Nephron progenitor cell (in vitro differentiated cells): ENCODE results near the gene TLR4.

ENCODE experiments used
- DNase-seq: peaks from one replicate; pipeline ENCODE4 v3.0.0; 2021
- H3K27ac Mint-ChIP-seq: 2 replicates; pipeline ENCODE4 v1.8.0; 2021; ENCODE audit warnings: mild to moderate bottlenecking, moderate library complexity, mixed read lengths
- H3K27me3 Mint-ChIP-seq: 2 replicates; pipeline ENCODE4 v1.8.0; 2021; ENCODE audit warnings: mild to moderate bottlenecking, low read depth, mixed read lengths; ENCODE audit not compliant: poor library complexity
- H3K36me3 Mint-ChIP-seq: 2 replicates; pipeline ENCODE4 v1.8.0; 2021; ENCODE audit warnings: low read depth, mixed read lengths
- H3K4me1 Mint-ChIP-seq: 2 replicates; pipeline ENCODE4 v1.8.0; 2021; ENCODE audit warnings: mixed read lengths
- H3K4me3 Mint-ChIP-seq: 2 replicates; pipeline ENCODE4 v1.8.0; 2021; ENCODE audit warnings: mild to moderate bottlenecking, moderate library complexity, mixed read lengths
- H3K9me3 Mint-ChIP-seq: 2 replicates; pipeline ENCODE4 v1.8.0; 2021; ENCODE audit warnings: mild to moderate bottlenecking, moderate library complexity, mixed read lengths
- TF ChIP-seq, protein P1 (sequence below): fragments of 200-600 bp; sonication (generic); IDR thresholded peaks from 2 replicates; pipeline ENCODE4 v1.5.0; 2021; ENCODE audit warnings: antibody characterized with exemption

TLR4 gene

DNA sequence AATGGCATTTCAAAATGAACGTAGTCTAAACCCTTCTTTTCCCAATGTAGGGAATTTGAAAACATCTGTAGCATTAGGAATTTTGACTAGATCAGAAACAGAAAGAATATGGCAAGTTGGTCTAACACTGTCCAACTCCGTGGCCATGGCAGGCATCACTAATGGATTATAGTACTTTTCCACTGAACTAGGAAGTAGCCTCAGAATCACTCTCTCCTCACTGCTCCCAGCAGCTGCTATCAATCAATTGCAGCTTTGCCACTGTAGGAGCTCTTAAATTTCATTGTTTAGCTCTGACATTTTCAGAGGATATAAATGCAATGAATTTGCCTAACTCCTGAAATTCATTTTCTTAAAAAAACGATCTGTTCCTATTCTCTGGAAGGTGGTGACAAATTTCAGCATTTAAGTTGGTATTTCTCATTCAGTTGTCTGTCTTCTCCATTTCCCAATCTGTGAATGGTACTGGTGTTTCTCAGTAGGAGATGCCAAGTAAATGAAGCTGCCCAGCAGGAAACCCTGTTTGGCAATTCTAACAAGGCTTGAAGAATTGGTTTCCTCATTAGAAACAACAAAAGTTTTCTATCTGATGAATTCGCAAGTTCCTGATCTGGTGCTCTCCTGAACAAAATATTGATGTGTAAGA lies 64.7 kb downstream of the TLR4 start:
- TF ChIP-seq, protein P1, sequence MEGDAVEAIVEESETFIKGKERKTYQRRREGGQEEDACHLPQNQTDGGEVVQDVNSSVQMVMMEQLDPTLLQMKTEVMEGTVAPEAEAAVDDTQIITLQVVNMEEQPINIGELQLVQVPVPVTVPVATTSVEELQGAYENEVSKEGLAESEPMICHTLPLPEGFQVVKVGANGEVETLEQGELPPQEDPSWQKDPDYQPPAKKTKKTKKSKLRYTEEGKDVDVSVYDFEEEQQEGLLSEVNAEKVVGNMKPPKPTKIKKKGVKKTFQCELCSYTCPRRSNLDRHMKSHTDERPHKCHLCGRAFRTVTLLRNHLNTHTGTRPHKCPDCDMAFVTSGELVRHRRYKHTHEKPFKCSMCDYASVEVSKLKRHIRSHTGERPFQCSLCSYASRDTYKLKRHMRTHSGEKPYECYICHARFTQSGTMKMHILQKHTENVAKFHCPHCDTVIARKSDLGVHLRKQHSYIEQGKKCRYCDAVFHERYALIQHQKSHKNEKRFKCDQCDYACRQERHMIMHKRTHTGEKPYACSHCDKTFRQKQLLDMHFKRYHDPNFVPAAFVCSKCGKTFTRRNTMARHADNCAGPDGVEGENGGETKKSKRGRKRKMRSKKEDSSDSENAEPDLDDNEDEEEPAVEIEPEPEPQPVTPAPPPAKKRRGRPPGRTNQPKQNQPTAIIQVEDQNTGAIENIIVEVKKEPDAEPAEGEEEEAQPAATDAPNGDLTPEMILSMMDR = no peak
- H3K27me3 Mint-ChIP-seq = peaks cover 7% of the 10 kb centered on the region
- H3K36me3 Mint-ChIP-seq = no peaks in the 10 kb centered on the region
- peak overlapping the region; percentile 84 for H3K27ac Mint-ChIP-seq
- no peak overlapping the region for H3K4me3 Mint-ChIP-seq
- peaks cover 35% of the 10 kb centered on the region for H3K4me1 Mint-ChIP-seq
- DNase-seq = no peak
- peaks cover 8% of the 10 kb centered on the region for H3K9me3 Mint-ChIP-seq

- Mint-ChIP-seq H3K27ac (peak overlapping the region; percentile 84), H3K4me3 (peak overlapping the region; percentile 6), H3K4me1 (peaks cover 35% of the 10 kb centered on the region), H3K9me3 (peaks cover 8% of the 10 kb centered on the region), H3K36me3 (no peaks in the 10 kb centered on the region), H3K27me3 (peaks cover 10% of the 10 kb centered on the region)
- TF ChIP-seq, protein P1 = no peak
- DNase-seq = no peak
Observed at GRCh38 chr9:117771136-117771535, 66.9 kb downstream of the TLR4 start.

GRCh38 chr9:117772960-117773359 lies 68.8 kb downstream of the TLR4 start:
- TF ChIP-seq, protein P1 = no peak
- no peak overlapping the region for H3K4me3 Mint-ChIP-seq
- no peaks in the 10 kb centered on the region for H3K36me3 Mint-ChIP-seq
- H3K9me3 Mint-ChIP-seq = peaks cover 8% of the 10 kb centered on the region
- peaks cover 35% of the 10 kb centered on the region for H3K4me1 Mint-ChIP-seq
- DNase-seq = no peak
- peak overlapping the region; percentile 27 for H3K27ac Mint-ChIP-seq
- H3K27me3 Mint-ChIP-seq = peaks cover 14% of the 10 kb centered on the region
